SU-DHL-6 (cell line): Measurements from ENCODE around the gene INAVA.

ENCODE experiments used
- H2AFZ ChIP-seq: fragments of 200-600 bp; sonication (generic); 2 replicates; pipeline ENCODE4 v1.6.1; 2014; ENCODE audit warnings: low read depth, mild to moderate bottlenecking, moderate library complexity, mixed read lengths, antibody characterized with exemption, low read length; ENCODE audit not compliant: severe bottlenecking
- H3F3A ChIP-seq: fragments of 200-600 bp; shearing (Covaris generic); 2 replicates; pipeline ENCODE4 v1.6.0; 2016; ENCODE audit warnings: antibody characterized with exemption, mild to moderate bottlenecking; ENCODE audit not compliant: insufficient read depth
- H3K27ac ChIP-seq: fragments of 200-600 bp; sonication (generic); 2 replicates; pipeline ENCODE4 v1.5.1; 2016; ENCODE audit warnings: low read depth, mild to moderate bottlenecking, low read length, moderate library complexity, mixed read lengths
- H3K27me3 ChIP-seq: fragments of 200-600 bp; sonication (generic), shearing (Covaris generic); 2 replicates; pipeline ENCODE4 v1.6.0; 2014; ENCODE audit warnings: mild to moderate bottlenecking, low read length
- H3K36me3 ChIP-seq: fragments of 200-600 bp; sonication (generic); 2 replicates; pipeline ENCODE4 v1.6.1; 2014; ENCODE audit warnings: mild to moderate bottlenecking, low read length, mixed read lengths
- H3K4me2 ChIP-seq: fragments of 300-600, 200-600 bp; shearing (Covaris generic), sonication (generic); 2 replicates; pipeline ENCODE4 v1.6.0; 2014; ENCODE audit warnings: low read length, low read depth, mild to moderate bottlenecking; ENCODE audit not compliant: poor library complexity, severe bottlenecking
- H3K4me3 ChIP-seq: fragments of 200-600 bp; sonication (generic); 2 replicates; pipeline ENCODE4 v1.5.1; 2014; ENCODE audit warnings: antibody characterized with exemption, low read length, mild to moderate bottlenecking, mixed read lengths; ENCODE audit not compliant: insufficient read depth, poor library complexity, severe bottlenecking
- H3K79me2 ChIP-seq: fragments of 200-600 bp; sonication (generic); 2 replicates; pipeline ENCODE4 v1.6.1; 2014; ENCODE audit warnings: mild to moderate bottlenecking, low read length, moderate library complexity; ENCODE audit not compliant: insufficient read depth
- H3K9ac ChIP-seq: fragments of 200-600 bp; sonication (generic); 2 replicates; pipeline ENCODE4 v1.7.0; 2014; ENCODE audit warnings: mild to moderate bottlenecking, low read length
- H3K9me2 ChIP-seq: fragments of 200-600 bp; sonication (generic); replicated peaks from 2 replicates; pipeline ENCODE4 v1.6.1; 2014; ENCODE audit warnings: low read length; ENCODE audit not compliant: insufficient read depth
- H3K9me3 ChIP-seq: fragments of 200-600 bp; sonication (generic); 2 replicates; pipeline ENCODE4 v1.6.1; 2014; ENCODE audit warnings: low read length, mixed read lengths; ENCODE audit not compliant: insufficient read depth
- H4K20me1 ChIP-seq: fragments of 200-600 bp; sonication (generic); 2 replicates; pipeline ENCODE4 v1.6.1; 2014; ENCODE audit warnings: low read depth, mild to moderate bottlenecking, antibody characterized with exemption, low read length, moderate library complexity, mixed read lengths
- CTCF ChIP-seq: fragments of 200-600 bp; sonication (generic); IDR thresholded peaks from one replicate; pipeline ENCODE4 v1.5.1; 2017; ENCODE audit warnings: antibody characterized with exemption, mild to moderate bottlenecking, low read length, moderate library complexity; ENCODE audit not compliant: insufficient read depth, poor library complexity, severe bottlenecking
- EZH2phosphoT487 ChIP-seq: fragments of 200-600 bp; sonication (generic), shearing (Covaris generic); conservative IDR thresholded peaks from 2 replicates; pipeline ENCODE4 v1.6.1; 2018; ENCODE audit warnings: mild to moderate bottlenecking, antibody characterized with exemption, low read length, moderate library complexity, mixed read lengths

The INAVA gene

GRCh38 chr1:200938955-200939354 is 44.3 kb downstream of the INAVA start:
- H3K36me3 ChIP-seq: no peaks in the 10 kb centered on the region
- no peaks in the 10 kb centered on the region for H3F3A ChIP-seq
- no peaks in the 10 kb centered on the region for H4K20me1 ChIP-seq
- no peaks in the 10 kb centered on the region for H3K27me3 ChIP-seq
- no peak overlapping the region for H3K4me2 ChIP-seq
- TF ChIP-seq EZH2phosphoT487: no peak
- no peak for TF ChIP-seq CTCF
- H3K9me2 ChIP-seq: no peaks in the 10 kb centered on the region
- H3K9ac ChIP-seq: no peak overlapping the region
- no peak overlapping the region for H2AFZ ChIP-seq
- H3K4me3 ChIP-seq: no peak overlapping the region
- no peaks in the 10 kb centered on the region for H3K79me2 ChIP-seq
- H3K9me3 ChIP-seq: no peaks in the 10 kb centered on the region
- H3K27ac ChIP-seq: no peak overlapping the region

- Histone ChIP-seq H3K9ac (no peak overlapping the region), H3F3A (no peaks in the 10 kb centered on the region), H2AFZ (no peak overlapping the region), H3K4me3 (no peak overlapping the region), H3K27ac (no peak overlapping the region), H3K27me3 (no peaks in the 10 kb centered on the region), H3K9me3 (no peaks in the 10 kb centered on the region), H4K20me1 (no peaks in the 10 kb centered on the region), H3K9me2 (no peaks in the 10 kb centered on the region), H3K79me2 (no peaks in the 10 kb centered on the region), H3K4me2 (no peak overlapping the region), H3K36me3 (no peaks in the 10 kb centered on the region)
- TF ChIP-seq CTCF (no peak), EZH2phosphoT487 (no peak)
Observed at GRCh38 chr1:200945111-200945510, 50.4 kb downstream of the INAVA start.

- Histone ChIP-seq H3K27ac (no peak overlapping the region), H3K9ac (no peak overlapping the region), H3K9me2 (no peaks in the 10 kb centered on the region), H3K4me3 (no peak overlapping the region), H3K79me2 (no peaks in the 10 kb centered on the region), H3K36me3 (no peaks in the 10 kb centered on the region), H3K27me3 (no peaks in the 10 kb centered on the region), H3K9me3 (no peaks in the 10 kb centered on the region), H4K20me1 (no peaks in the 10 kb centered on the region), H2AFZ (no peak overlapping the region), H3K4me2 (no peak overlapping the region), H3F3A (no peaks in the 10 kb centered on the region)
- no peak for TF ChIP-seq EZH2phosphoT487
Observed at GRCh38 chr1:200947059-200947566, 52.4 kb downstream of the INAVA start.

- no peaks in the 10 kb centered on the region for H3K79me2 ChIP-seq
- H3K4me3 ChIP-seq: no peak overlapping the region
- no peaks in the 10 kb centered on the region for H3K9me3 ChIP-seq
- H3F3A ChIP-seq: no peaks in the 10 kb centered on the region
- TF ChIP-seq EZH2phosphoT487 (no peak), CTCF (no peak)
- H3K9me2 ChIP-seq: no peaks in the 10 kb centered on the region
- no peaks in the 10 kb centered on the region for H3K27me3 ChIP-seq
- no peak overlapping the region for H3K9ac ChIP-seq
- H3K27ac ChIP-seq: no peak overlapping the region
- H2AFZ ChIP-seq: no peak overlapping the region
- no peaks in the 10 kb centered on the region for H4K20me1 ChIP-seq
- H3K36me3 ChIP-seq: no peaks in the 10 kb centered on the region
- no peak overlapping the region for H3K4me2 ChIP-seq
Observed at GRCh38 chr1:200949626-200950025, 54.9 kb downstream of the INAVA start.
